SK-N-SH treated with all-trans-retinoic acid at 6 μM for 48 hours (cell line): ENCODE data around the gene NIPBL.

ENCODE experiments used
- ATAC-seq: fragments of 200-7000 bp; cut with Tn5 transposase; 3 replicates; pipeline ENCODE4 v1.9.1; 2020; ENCODE audit warnings: mild to moderate bottlenecking, moderate library complexity
- ARNTL ChIP-seq: fragments of 450-650 bp; formaldehyde crosslinking; IDR thresholded peaks from 2 replicates; pipeline ENCODE4 v1.5.0; 2020; ENCODE audit warnings: low read depth, mild to moderate bottlenecking, moderate library complexity, borderline replicate concordance
- BACH2 ChIP-seq: fragments of 250-450 bp; sonication (Bioruptor Pico); IDR thresholded peaks from 2 replicates; pipeline ENCODE4 v1.9.0; 2021; ENCODE audit warnings: mild to moderate bottlenecking, borderline replicate concordance
- CSDC2 ChIP-seq: fragments of 250-450 bp; sonication (Bioruptor Pico); IDR thresholded peaks from 2 replicates; pipeline ENCODE4 v1.5.0; 2020; ENCODE audit warnings: mild to moderate bottlenecking, moderate library complexity
- GLIS3 ChIP-seq: fragments of 250-450 bp; sonication (Bioruptor Pico); IDR thresholded peaks from 2 replicates; pipeline ENCODE4 v1.5.0; 2020; ENCODE audit warnings: mild to moderate bottlenecking, moderate library complexity
- ISL1 ChIP-seq: fragments of 250-450 bp; sonication (Bioruptor Pico); IDR thresholded peaks from 2 replicates; pipeline ENCODE4 v2.1.2; 2022; ENCODE audit warnings: mild to moderate bottlenecking, moderate library complexity
- OSR1 ChIP-seq: fragments of 250-450 bp; sonication (Bioruptor Pico); IDR thresholded peaks from 2 replicates; pipeline ENCODE4 v1.8.0; 2022; ENCODE audit warnings: moderate library complexity, mild to moderate bottlenecking, inconsistent platforms
- PPARA ChIP-seq: fragments of 250-450 bp; sonication (Bioruptor Pico); IDR thresholded peaks from 2 replicates; pipeline ENCODE4 v1.5.0; 2020; ENCODE audit warnings: mild to moderate bottlenecking, borderline replicate concordance
- RARB ChIP-seq: fragments of 250-450 bp; sonication (Bioruptor Pico); IDR thresholded peaks from 2 replicates; pipeline ENCODE4 v1.8.0; 2021; ENCODE audit warnings: mild to moderate bottlenecking, moderate library complexity
- SNAI2 ChIP-seq: fragments of 250-450 bp; sonication (Bioruptor Pico); IDR thresholded peaks from 2 replicates; pipeline ENCODE4 v1.5.0; 2020; ENCODE audit warnings: mild to moderate bottlenecking, moderate library complexity
- TCF4 ChIP-seq: fragments of 250-450 bp; sonication (Bioruptor Pico); IDR thresholded peaks from 2 replicates; pipeline ENCODE4 v1.8.0; 2021; ENCODE audit warnings: mild to moderate bottlenecking, moderate library complexity, borderline replicate concordance
- TOX ChIP-seq: fragments of 250-450 bp; sonication (Bioruptor Pico); IDR thresholded peaks from 2 replicates; pipeline ENCODE4 v1.8.0; 2021; ENCODE audit warnings: mild to moderate bottlenecking, moderate library complexity, borderline replicate concordance
- ZFP3 ChIP-seq: fragments of 250-450 bp; sonication (Bioruptor Pico); IDR thresholded peaks from 2 replicates; pipeline ENCODE4 v1.5.0; 2020; ENCODE audit warnings: mild to moderate bottlenecking, moderate library complexity
- ZNF70 ChIP-seq: fragments of 450-650 bp; formaldehyde crosslinking; IDR thresholded peaks from 2 replicates; pipeline ENCODE4 v1.5.0; 2020; ENCODE audit warnings: mild to moderate bottlenecking, moderate library complexity
- ZNF8 ChIP-seq: fragments of 450-650 bp; formaldehyde crosslinking; IDR thresholded peaks from 2 replicates; pipeline ENCODE4 v1.5.0; 2020; ENCODE audit warnings: mild to moderate bottlenecking, moderate library complexity
- TF ChIP-seq, protein P1 (sequence below): fragments of 250-450 bp; sonication (Bioruptor Pico); IDR thresholded peaks from 2 replicates; pipeline ENCODE4 v1.5.1; 2021; ENCODE audit warnings: mild to moderate bottlenecking, moderate library complexity
- TF ChIP-seq, protein P2 (sequence below): fragments of 250-450 bp; sonication (Bioruptor Pico); IDR thresholded peaks from 2 replicates; pipeline ENCODE4 v1.8.0; 2020; ENCODE audit warnings: mild to moderate bottlenecking, moderate library complexity, borderline replicate concordance
- TF ChIP-seq, protein P3 (sequence below): fragments of 250-450 bp; sonication (Bioruptor Pico); IDR thresholded peaks from 2 replicates; pipeline ENCODE4 v1.5.1; 2020; ENCODE audit warnings: low read depth, mild to moderate bottlenecking, moderate library complexity
- TF ChIP-seq, protein P4 (sequence below): fragments of 250-450 bp; sonication (Bioruptor Pico); IDR thresholded peaks from 2 replicates; pipeline ENCODE4 v1.5.0; 2020; ENCODE audit warnings: mild to moderate bottlenecking, moderate library complexity
- TF ChIP-seq, protein P5 (sequence below): fragments of 250-450 bp; sonication (Bioruptor Pico); IDR thresholded peaks from 2 replicates; pipeline ENCODE4 v1.8.0; 2021; ENCODE audit warnings: low read depth, mild to moderate bottlenecking, moderate library complexity, borderline replicate concordance

The NIPBL gene

DNA sequence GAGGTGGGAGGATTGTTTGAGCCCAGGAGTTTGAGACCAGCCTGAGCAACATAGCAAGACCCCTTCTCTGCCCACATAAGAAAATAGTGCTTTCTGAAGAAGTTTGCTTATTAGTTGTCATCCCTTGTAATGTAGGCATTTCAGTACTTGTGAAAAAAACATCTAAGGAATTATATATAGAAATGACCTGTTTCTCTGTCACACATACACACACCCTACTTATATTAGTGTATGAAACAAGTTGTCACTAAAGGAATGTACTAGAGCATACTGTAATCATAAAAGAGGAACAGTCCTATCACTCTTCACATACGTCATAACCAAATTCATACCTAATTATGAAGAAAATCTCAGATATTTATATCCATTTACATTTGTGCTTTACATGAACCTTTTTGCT, 122.0 kb downstream of the NIPBL start:
- no peak for TF ChIP-seq RARB
- no peak for TF ChIP-seq GLIS3 (CRISPR knock-in tag)
- no peak for TF ChIP-seq CSDC2 (CRISPR knock-in tag)
- TF ChIP-seq ISL1 (CRISPR knock-in tag): no peak
- no peak for TF ChIP-seq TOX (CRISPR knock-in tag)
- TF ChIP-seq BACH2: no peak
- no peak for TF ChIP-seq SNAI2 (CRISPR knock-in tag)
- TF ChIP-seq ARNTL (CRISPR knock-in tag): no peak
- TF ChIP-seq ZFP3 (CRISPR knock-in tag): no peak
- TF ChIP-seq, protein P1, sequence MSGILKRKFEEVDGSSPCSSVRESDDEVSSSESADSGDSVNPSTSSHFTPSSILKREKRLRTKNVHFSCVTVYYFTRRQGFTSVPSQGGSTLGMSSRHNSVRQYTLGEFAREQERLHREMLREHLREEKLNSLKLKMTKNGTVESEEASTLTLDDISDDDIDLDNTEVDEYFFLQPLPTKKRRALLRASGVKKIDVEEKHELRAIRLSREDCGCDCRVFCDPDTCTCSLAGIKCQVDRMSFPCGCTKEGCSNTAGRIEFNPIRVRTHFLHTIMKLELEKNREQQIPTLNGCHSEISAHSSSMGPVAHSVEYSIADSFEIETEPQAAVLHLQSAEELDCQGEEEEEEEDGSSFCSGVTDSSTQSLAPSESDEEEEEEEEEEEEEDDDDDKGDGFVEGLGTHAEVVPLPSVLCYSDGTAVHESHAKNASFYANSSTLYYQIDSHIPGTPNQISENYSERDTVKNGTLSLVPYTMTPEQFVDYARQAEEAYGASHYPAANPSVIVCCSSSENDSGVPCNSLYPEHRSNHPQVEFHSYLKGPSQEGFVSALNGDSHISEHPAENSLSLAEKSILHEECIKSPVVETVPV: no peak
- no peak for TF ChIP-seq PPARA (CRISPR knock-in tag)
- TF ChIP-seq OSR1: no peak
- TF ChIP-seq ZNF8 (CRISPR knock-in tag): no peak
- TF ChIP-seq, protein P2, sequence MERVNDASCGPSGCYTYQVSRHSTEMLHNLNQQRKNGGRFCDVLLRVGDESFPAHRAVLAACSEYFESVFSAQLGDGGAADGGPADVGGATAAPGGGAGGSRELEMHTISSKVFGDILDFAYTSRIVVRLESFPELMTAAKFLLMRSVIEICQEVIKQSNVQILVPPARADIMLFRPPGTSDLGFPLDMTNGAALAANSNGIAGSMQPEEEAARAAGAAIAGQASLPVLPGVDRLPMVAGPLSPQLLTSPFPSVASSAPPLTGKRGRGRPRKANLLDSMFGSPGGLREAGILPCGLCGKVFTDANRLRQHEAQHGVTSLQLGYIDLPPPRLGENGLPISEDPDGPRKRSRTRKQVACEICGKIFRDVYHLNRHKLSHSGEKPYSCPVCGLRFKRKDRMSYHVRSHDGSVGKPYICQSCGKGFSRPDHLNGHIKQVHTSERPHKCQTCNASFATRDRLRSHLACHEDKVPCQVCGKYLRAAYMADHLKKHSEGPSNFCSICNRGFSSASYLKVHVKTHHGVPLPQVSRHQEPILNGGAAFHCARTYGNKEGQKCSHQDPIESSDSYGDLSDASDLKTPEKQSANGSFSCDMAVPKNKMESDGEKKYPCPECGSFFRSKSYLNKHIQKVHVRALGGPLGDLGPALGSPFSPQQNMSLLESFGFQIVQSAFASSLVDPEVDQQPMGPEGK (CRISPR knock-in tag): no peak
- TF ChIP-seq TCF4 (CRISPR knock-in tag): no peak
- TF ChIP-seq, all 23 proteins: peak for 0
- no peak for ATAC-seq

DNA sequence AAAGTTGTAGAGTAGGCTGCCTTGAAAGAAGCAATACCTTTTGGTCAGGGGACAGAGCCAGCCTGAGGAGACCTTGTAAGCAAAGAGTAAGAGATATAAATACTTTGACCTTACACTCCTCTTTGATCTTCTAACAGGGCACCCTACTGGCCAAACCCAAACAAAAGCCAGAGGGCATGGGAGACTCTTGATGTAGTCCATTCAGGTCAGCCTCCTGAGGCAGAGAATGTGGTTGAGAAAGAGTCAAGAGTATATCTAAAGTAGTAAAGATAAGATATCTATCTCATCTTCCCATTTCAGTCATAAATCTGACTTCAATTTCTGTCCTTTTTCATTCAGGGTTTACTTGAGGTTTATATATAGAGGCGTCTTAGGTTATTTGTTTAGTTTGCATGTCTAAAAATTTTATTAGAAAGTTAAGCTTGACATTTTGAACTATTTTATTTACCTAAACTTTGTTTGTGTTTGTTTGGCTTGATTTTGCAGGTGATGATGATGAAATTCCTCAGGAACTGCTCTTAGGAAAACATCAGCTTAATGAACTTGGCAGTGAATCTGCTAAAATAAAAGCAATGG, 125.7 kb downstream of the NIPBL start:
- TF ChIP-seq, protein P3, sequence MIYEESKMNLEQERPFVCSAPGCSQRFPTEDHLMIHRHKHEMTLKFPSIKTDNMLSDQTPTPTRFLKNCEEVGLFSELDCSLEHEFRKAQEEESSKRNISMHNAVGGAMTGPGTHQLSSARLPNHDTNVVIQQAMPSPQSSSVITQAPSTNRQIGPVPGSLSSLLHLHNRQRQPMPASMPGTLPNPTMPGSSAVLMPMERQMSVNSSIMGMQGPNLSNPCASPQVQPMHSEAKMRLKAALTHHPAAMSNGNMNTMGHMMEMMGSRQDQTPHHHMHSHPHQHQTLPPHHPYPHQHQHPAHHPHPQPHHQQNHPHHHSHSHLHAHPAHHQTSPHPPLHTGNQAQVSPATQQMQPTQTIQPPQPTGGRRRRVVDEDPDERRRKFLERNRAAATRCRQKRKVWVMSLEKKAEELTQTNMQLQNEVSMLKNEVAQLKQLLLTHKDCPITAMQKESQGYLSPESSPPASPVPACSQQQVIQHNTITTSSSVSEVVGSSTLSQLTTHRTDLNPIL (CRISPR knock-in tag): no peak
- TF ChIP-seq SNAI2 (CRISPR knock-in tag) (no peak), OSR1 (no peak), TOX (CRISPR knock-in tag) (no peak), ZNF70 (CRISPR knock-in tag) (no peak), ZNF8 (CRISPR knock-in tag) (no peak), RARB (no peak), TCF4 (CRISPR knock-in tag) (no peak), ARNTL (CRISPR knock-in tag) (no peak), BACH2 (no peak)
- TF ChIP-seq, protein P4, sequence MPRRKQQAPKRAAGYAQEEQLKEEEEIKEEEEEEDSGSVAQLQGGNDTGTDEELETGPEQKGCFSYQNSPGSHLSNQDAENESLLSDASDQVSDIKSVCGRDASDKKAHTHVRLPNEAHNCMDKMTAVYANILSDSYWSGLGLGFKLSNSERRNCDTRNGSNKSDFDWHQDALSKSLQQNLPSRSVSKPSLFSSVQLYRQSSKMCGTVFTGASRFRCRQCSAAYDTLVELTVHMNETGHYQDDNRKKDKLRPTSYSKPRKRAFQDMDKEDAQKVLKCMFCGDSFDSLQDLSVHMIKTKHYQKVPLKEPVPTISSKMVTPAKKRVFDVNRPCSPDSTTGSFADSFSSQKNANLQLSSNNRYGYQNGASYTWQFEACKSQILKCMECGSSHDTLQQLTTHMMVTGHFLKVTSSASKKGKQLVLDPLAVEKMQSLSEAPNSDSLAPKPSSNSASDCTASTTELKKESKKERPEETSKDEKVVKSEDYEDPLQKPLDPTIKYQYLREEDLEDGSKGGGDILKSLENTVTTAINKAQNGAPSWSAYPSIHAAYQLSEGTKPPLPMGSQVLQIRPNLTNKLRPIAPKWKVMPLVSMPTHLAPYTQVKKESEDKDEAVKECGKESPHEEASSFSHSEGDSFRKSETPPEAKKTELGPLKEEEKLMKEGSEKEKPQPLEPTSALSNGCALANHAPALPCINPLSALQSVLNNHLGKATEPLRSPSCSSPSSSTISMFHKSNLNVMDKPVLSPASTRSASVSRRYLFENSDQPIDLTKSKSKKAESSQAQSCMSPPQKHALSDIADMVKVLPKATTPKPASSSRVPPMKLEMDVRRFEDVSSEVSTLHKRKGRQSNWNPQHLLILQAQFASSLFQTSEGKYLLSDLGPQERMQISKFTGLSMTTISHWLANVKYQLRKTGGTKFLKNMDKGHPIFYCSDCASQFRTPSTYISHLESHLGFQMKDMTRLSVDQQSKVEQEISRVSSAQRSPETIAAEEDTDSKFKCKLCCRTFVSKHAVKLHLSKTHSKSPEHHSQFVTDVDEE: no peak
- TF ChIP-seq, protein P5, sequence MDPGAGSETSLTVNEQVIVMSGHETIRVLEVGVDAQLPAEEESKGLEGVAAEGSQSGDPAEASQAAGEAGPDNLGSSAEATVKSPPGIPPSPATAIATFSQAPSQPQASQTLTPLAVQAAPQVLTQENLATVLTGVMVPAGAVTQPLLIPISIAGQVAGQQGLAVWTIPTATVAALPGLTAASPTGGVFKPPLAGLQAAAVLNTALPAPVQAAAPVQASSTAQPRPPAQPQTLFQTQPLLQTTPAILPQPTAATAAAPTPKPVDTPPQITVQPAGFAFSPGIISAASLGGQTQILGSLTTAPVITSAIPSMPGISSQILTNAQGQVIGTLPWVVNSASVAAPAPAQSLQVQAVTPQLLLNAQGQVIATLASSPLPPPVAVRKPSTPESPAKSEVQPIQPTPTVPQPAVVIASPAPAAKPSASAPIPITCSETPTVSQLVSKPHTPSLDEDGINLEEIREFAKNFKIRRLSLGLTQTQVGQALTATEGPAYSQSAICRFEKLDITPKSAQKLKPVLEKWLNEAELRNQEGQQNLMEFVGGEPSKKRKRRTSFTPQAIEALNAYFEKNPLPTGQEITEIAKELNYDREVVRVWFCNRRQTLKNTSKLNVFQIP (CRISPR knock-in tag): no peak
- TF ChIP-seq, protein P2 (CRISPR knock-in tag): no peak
- no peak for ATAC-seq
